CD14-positive monocyte (primary cell): ENCODE measurements around the gene PROZ. TPM values are rescaled to one million over a fixed set of nuclear protein-coding genes. Genes with fewer than 3 reads are reported as not detected.
A peak's percentile ranks its signal among the peaks of the same experiment; 100 is the strongest.

ENCODE experiments used
- DNase-seq, 3 donors: peaks; one replicate each; pipeline ENCODE4 v3.0.0-alpha.2; 2011 to 2022
- H2AFZ ChIP-seq: 2 replicates; pipeline ENCODE4 v1.6.0; 2012; ENCODE audit warnings: mild to moderate bottlenecking, low read depth, low read length, inconsistent platforms; ENCODE audit not compliant: insufficient read depth, poor library complexity, severe bottlenecking
- H3K27ac ChIP-seq, 2 donors: 1 replicate in 1 of 2; 2 replicates in 1 of 2; pipeline ENCODE4 v1.5.1; 2012 to 2013; ENCODE audit warnings: low read length in 2 of 2, control low read depth in 1 of 2, inconsistent platforms in 1 of 2, low read depth in 1 of 2, mild to moderate bottlenecking in 1 of 2
- H3K27me3 ChIP-seq, 2 donors: one replicate each; pipeline versions ENCODE4 v1.6.0 to v1.6.1; 2011 to 2013; ENCODE audit warnings: low read length in 2 of 2; ENCODE audit not compliant: control insufficient read depth in 2 of 2, insufficient read depth in 2 of 2
- H3K36me3 ChIP-seq, 2 donors: replicated peaks in 1 of 2; 1 replicate in 1 of 2; 2 replicates in 1 of 2; pipeline versions ENCODE4 v1.5.1 to v1.6.1; 2012 to 2013; ENCODE audit warnings: low read length in 2 of 2, control low read depth in 1 of 2, inconsistent platforms in 1 of 2, mild to moderate bottlenecking in 1 of 2; ENCODE audit not compliant: insufficient read depth in 2 of 2, control insufficient read depth in 1 of 2
- H3K4me1 ChIP-seq, 2 donors: 1 replicate in 1 of 2; 2 replicates in 1 of 2; pipeline versions ENCODE4 v1.5.1 to v1.6.1; 2012 to 2013; ENCODE audit warnings: low read length in 2 of 2, control low read depth in 1 of 2, inconsistent platforms in 1 of 2, mild to moderate bottlenecking in 1 of 2, moderate library complexity in 1 of 2; ENCODE audit not compliant: insufficient read depth in 2 of 2, control insufficient read depth in 1 of 2
- H3K4me2 ChIP-seq: replicated peaks from 2 replicates; pipeline ENCODE3; 2012; ENCODE audit warnings: low read length, moderate library complexity, mild to moderate bottlenecking; ENCODE audit not compliant: poor library complexity, severe bottlenecking; ENCODE audit errors: extremely low read depth
- H3K4me3 ChIP-seq, 3 experiments: fragments of 200-600 bp in 1 of 3; sonication (generic) in 1 of 3; replicated peaks in 1 of 3; 1 replicate in 2 of 3; 2 replicates in 1 of 3; pipeline ENCODE4 v1.5.1; 2011 to 2013; ENCODE audit warnings: low read length in 3 of 3, mild to moderate bottlenecking in 3 of 3, control low read depth in 2 of 3, low read depth in 2 of 3, inconsistent platforms in 1 of 3, moderate library complexity in 1 of 3
- H3K79me2 ChIP-seq: 2 replicates; pipeline ENCODE4 v1.6.0; 2012; ENCODE audit warnings: mild to moderate bottlenecking, control low read depth, inconsistent platforms, low read length, moderate library complexity; ENCODE audit not compliant: insufficient read depth
- H3K9ac ChIP-seq: 2 replicates; pipeline ENCODE4 v1.6.0; 2017; ENCODE audit warnings: low read length, mild to moderate bottlenecking; ENCODE audit not compliant: insufficient read depth, poor library complexity, severe bottlenecking
- H3K9me3 ChIP-seq, 2 donors: replicated peaks in 1 of 2; 1 replicate in 1 of 2; 2 replicates in 1 of 2; pipeline versions ENCODE4 v1.5.1 to v1.6.1; 2012 to 2013; ENCODE audit warnings: low read length in 2 of 2, control low read depth in 1 of 2; ENCODE audit not compliant: control insufficient read depth in 1 of 2, insufficient read depth in 1 of 2
- H4K20me1 ChIP-seq: 2 replicates; pipeline ENCODE4 v1.6.0; 2012; ENCODE audit warnings: mild to moderate bottlenecking, low read length, control low read depth, moderate library complexity; ENCODE audit not compliant: insufficient read depth
- H3K27ac Mint-ChIP-seq, 7 donors: one replicate each; pipeline ENCODE4 v1.8.0; 2020; ENCODE audit warnings: mild to moderate bottlenecking in 7 of 7, mixed read lengths in 7 of 7, moderate library complexity in 6 of 7, inconsistent platforms in 2 of 7
- H3K27me3 Mint-ChIP-seq, 3 donors: one replicate each; pipeline ENCODE4 v1.8.0; 2021 to 2022; ENCODE audit warnings: low read depth in 3 of 3, mild to moderate bottlenecking in 3 of 3, mixed read lengths in 3 of 3, moderate library complexity in 3 of 3, inconsistent platforms in 1 of 3
- H3K36me3 Mint-ChIP-seq, 2 donors: one replicate each; pipeline ENCODE4 v1.8.0; 2020; ENCODE audit warnings: mixed read lengths in 2 of 2, inconsistent platforms in 1 of 2, mild to moderate bottlenecking in 1 of 2
- H3K4me1 Mint-ChIP-seq: one replicate; pipeline ENCODE4 v1.8.0; 2020; ENCODE audit warnings: mild to moderate bottlenecking, mixed read lengths
- H3K4me3 Mint-ChIP-seq, 2 donors: one replicate each; pipeline ENCODE4 v1.8.0; 2020; ENCODE audit warnings: mild to moderate bottlenecking in 2 of 2, mixed read lengths in 2 of 2, moderate library complexity in 1 of 2
- H3K9me3 Mint-ChIP-seq, 7 donors: one replicate each; pipeline ENCODE4 v1.8.0; 2020 to 2022; ENCODE audit warnings: mixed read lengths in 7 of 7, mild to moderate bottlenecking in 6 of 7, moderate library complexity in 6 of 7, inconsistent platforms in 2 of 7
- WGBS: methylation state at CpG from one replicate; pipeline ENCODE4 v1.1.5; 2013; ENCODE audit warnings: missing lambda C conversion rate; ENCODE audit not compliant: insufficient coverage; 5-methylcytosine and 5-hydroxymethylcytosine counted together
- intact Hi-C, 2 donors: fragments of 100-400 bp; cut with micrococcal nuclease; formaldehyde crosslinking; loops; one replicate each; pipeline versions ENCODE4 v1.15.0 to v1.15.1; 2023
- polyA plus RNA-seq, 3 donors: library from polyadenylated mRNA; depleted of rRNA in 1 of 3; unstranded in 2 of 3; stranded (reverse) in 1 of 3; fragments of 300-500 nt in 2 of 3; fragments of >200 nt in 1 of 3; fragmentation: Illumina TruSeq in 2 of 3; gene quantifications; 1 replicate in 2 of 3; 2 replicates in 1 of 3; pipeline ENCODE4 v1.2.3, GENCODE V29; 2012 to 2021
- TF ChIP-seq, protein P1 (sequence below): fragments of 200-600 bp; IDR thresholded peaks from one replicate; pipeline ENCODE4 v1.8.0; 2022; ENCODE audit warnings: antibody characterized with exemption, mild to moderate bottlenecking

Gene PROZ
- polyA plus RNA-seq, 3 donors: not detected

GRCh38 chr13:113140677-113141600 is 17.5 kb upstream of the PROZ start:
- no peaks in the 10 kb centered on the region for H3K79me2 ChIP-seq
- H3K9me3 ChIP-seq: no peaks in the 10 kb centered on the region
- H2AFZ ChIP-seq: no peak overlapping the region
- no peak overlapping the region for H3K9ac ChIP-seq
- intact Hi-C loops: no loop called here
- Mint-ChIP-seq H3K27ac (peak overlapping the region in 1 of 7 donors; percentile 20), H3K4me3 (no peak overlapping the region), H3K27me3 (peaks cover 4 to 7% (median 6%) of the 10 kb centered on the region in 3 donors), H3K4me1 (peaks cover 2% of the 10 kb centered on the region), H3K36me3 (no peaks in the 10 kb centered on the region), H3K9me3 (peaks cover 2 to 6% (median 5%) of the 10 kb centered on the region in 7 donors)
- no peaks in the 10 kb centered on the region for H3K27me3 ChIP-seq
- no peak for DNase-seq
- no peak overlapping the region for H3K27ac ChIP-seq
- no peaks in the 10 kb centered on the region for H3K36me3 ChIP-seq
- no peak overlapping the region for H3K4me3 ChIP-seq
- H4K20me1 ChIP-seq: no peaks in the 10 kb centered on the region
- TF ChIP-seq, protein P1, sequence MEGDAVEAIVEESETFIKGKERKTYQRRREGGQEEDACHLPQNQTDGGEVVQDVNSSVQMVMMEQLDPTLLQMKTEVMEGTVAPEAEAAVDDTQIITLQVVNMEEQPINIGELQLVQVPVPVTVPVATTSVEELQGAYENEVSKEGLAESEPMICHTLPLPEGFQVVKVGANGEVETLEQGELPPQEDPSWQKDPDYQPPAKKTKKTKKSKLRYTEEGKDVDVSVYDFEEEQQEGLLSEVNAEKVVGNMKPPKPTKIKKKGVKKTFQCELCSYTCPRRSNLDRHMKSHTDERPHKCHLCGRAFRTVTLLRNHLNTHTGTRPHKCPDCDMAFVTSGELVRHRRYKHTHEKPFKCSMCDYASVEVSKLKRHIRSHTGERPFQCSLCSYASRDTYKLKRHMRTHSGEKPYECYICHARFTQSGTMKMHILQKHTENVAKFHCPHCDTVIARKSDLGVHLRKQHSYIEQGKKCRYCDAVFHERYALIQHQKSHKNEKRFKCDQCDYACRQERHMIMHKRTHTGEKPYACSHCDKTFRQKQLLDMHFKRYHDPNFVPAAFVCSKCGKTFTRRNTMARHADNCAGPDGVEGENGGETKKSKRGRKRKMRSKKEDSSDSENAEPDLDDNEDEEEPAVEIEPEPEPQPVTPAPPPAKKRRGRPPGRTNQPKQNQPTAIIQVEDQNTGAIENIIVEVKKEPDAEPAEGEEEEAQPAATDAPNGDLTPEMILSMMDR: no peak
- 96% methylated on average over 25 of the region's 26 CpGs for WGBS
- no peak overlapping the region for H3K4me2 ChIP-seq
- H3K4me1 ChIP-seq: no peaks in the 10 kb centered on the region

GRCh38 chr13:113141601-113141970 is 16.9 kb upstream of the PROZ start:
- no peaks in the 10 kb centered on the region for H3K9me3 ChIP-seq
- no peak overlapping the region for H3K9ac ChIP-seq
- Mint-ChIP-seq H3K9me3 (peaks cover 2 to 8% (median 5%) of the 10 kb centered on the region in 7 donors), H3K4me1 (peaks cover 2% of the 10 kb centered on the region), H3K27me3 (peaks cover 5 to 7% (median 7%) of the 10 kb centered on the region in 3 donors), H3K4me3 (no peak overlapping the region), H3K27ac (no peak overlapping the region), H3K36me3 (no peaks in the 10 kb centered on the region)
- WGBS: 97% methylated on average over 18 of the region's 18 CpGs
- H3K4me1 ChIP-seq: no peaks in the 10 kb centered on the region
- no peak overlapping the region for H3K27ac ChIP-seq
- TF ChIP-seq, protein P1: no peak
- no peak overlapping the region for H3K4me2 ChIP-seq
- intact Hi-C loops: no loop called here
- no peaks in the 10 kb centered on the region for H3K27me3 ChIP-seq
- H3K4me3 ChIP-seq: no peak overlapping the region
- no peak for DNase-seq
- no peaks in the 10 kb centered on the region for H3K79me2 ChIP-seq
- no peaks in the 10 kb centered on the region for H3K36me3 ChIP-seq
- no peak overlapping the region for H2AFZ ChIP-seq
- no peaks in the 10 kb centered on the region for H4K20me1 ChIP-seq
